Tibial nerve (tissue), 4 donors: ENCODE data around the gene NDUFB2.

Source experiments
- EP300 ChIP-seq, 2 donors: sonication (generic); formaldehyde crosslinking; IDR thresholded peaks; one replicate each; pipeline ENCODE4 v1.6.1; 2017; ENCODE audit warnings: antibody characterized with exemption in 2 of 2, mild to moderate bottlenecking in 1 of 2
- TF ChIP-seq, protein P1 (sequence below), 5 experiments: fragments of 200-600 bp in 3 of 5; fragments of 450-650 bp in 2 of 5; sonication (generic) in 3 of 5; IDR thresholded peaks; one replicate each; pipeline ENCODE4 v1.5.1; 2016 to 2019; ENCODE audit warnings: antibody characterized with exemption in 5 of 5, mild to moderate bottlenecking in 3 of 5, moderate library complexity in 2 of 5

DNA sequence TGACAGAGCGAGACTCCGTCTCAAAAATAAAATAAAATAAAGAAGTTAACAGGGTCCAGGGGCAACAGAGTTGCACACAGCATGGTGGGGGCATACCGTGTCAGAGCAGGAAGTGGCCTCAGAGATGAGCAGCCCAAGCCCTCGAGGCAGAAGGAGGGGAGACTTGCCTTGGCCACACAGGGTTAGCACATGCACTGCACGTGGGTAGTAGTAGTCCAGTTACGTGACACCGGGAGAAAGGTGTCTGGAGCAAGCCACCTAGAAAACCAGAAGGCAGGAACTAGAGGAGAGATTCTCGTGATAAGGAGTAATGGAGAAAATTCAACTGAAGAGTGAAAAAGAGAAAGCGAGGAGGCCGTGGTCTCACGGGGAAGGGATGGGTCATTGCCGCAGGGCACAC is 46.1 kb upstream of the NDUFB2 start:
- TF ChIP-seq, protein P1, sequence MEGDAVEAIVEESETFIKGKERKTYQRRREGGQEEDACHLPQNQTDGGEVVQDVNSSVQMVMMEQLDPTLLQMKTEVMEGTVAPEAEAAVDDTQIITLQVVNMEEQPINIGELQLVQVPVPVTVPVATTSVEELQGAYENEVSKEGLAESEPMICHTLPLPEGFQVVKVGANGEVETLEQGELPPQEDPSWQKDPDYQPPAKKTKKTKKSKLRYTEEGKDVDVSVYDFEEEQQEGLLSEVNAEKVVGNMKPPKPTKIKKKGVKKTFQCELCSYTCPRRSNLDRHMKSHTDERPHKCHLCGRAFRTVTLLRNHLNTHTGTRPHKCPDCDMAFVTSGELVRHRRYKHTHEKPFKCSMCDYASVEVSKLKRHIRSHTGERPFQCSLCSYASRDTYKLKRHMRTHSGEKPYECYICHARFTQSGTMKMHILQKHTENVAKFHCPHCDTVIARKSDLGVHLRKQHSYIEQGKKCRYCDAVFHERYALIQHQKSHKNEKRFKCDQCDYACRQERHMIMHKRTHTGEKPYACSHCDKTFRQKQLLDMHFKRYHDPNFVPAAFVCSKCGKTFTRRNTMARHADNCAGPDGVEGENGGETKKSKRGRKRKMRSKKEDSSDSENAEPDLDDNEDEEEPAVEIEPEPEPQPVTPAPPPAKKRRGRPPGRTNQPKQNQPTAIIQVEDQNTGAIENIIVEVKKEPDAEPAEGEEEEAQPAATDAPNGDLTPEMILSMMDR (IDR thresholded peaks at IDR 0.05) = no peak
- TF ChIP-seq EP300 (IDR thresholded peaks at IDR 0.05) = no peak
